ENCODE results near the gene DNAH5. TPM values are rescaled to one million over a fixed set of nuclear protein-coding genes. Genes with fewer than 3 reads are reported as not detected.

DNAH5 gene
- total and polyA plus RNA-seq, 10 donors: 0.02 to 1.5 (median 0.21) TPM

- H3K4me3 ChIP-seq: no peak overlapping the region
- intact Hi-C loops (cut with DNase I; ENCODE audit: low total_unique reads): no loop called here
- H3K9me3 ChIP-seq: peaks cover 0 to 8% (median 0%) of the 10 kb centered on the region in 8 donors
- no peaks in the 10 kb centered on the region for H3K27me3 ChIP-seq (replicated peaks in 1 of 7)
- no peak overlapping the region for H3K27ac ChIP-seq
- H3K4me1 ChIP-seq: no peaks in the 10 kb centered on the region
- no peak for DNase-seq
- WGBS, 5 donors: 83 to 91% (median 88%) methylated on average over 1 of the region's 1 CpG
- no peaks in the 10 kb centered on the region for H3K36me3 ChIP-seq
- TF ChIP-seq POLR2A (IDR thresholded peaks at IDR 0.05): no peak
- TF ChIP-seq POLR2AphosphoS5 (IDR thresholded peaks at IDR 0.05): no peak
- no peak for TF ChIP-seq CTCF (IDR thresholded peaks at IDR 0.05 in 8 of 11, conservative IDR thresholded peaks at IDR 0.05 in 3 of 11)
These were observed 300.8 kb downstream of the DNAH5 start for GRCh38 chr5:13643734-13644133.

- Histone ChIP-seq H3K9me3 (peaks cover 0 to 12% (median under 1%) of the 10 kb centered on the region in 8 donors), H3K27ac (no peak overlapping the region), H3K4me3 (no peak overlapping the region), H3K4me1 (no peaks in the 10 kb centered on the region), H3K36me3 (no peaks in the 10 kb centered on the region), H3K27me3 (replicated peaks in 1 of 7) (no peaks in the 10 kb centered on the region)
- intact Hi-C loops (cut with DNase I; ENCODE audit: low total_unique reads): no loop called here
- 80 to 84% (median 82%) methylated on average over 2 of the region's 2 CpGs for WGBS, 5 donors
- no peak for DNase-seq
- TF ChIP-seq POLR2AphosphoS5 (IDR thresholded peaks at IDR 0.05) (no peak), CTCF (IDR thresholded peaks at IDR 0.05 in 8 of 11, conservative IDR thresholded peaks at IDR 0.05 in 3 of 11) (no peak), POLR2A (IDR thresholded peaks at IDR 0.05) (no peak)
These were observed 301.3 kb downstream of the DNAH5 start for GRCh38 chr5:13643196-13643595.

Other genes starting within 250 kb of the DNAH5 start
- gene TRIO, start 198.7 kb upstream of the DNAH5 start, total RNA-seq: 100 to 1,000 TPM; 139 to 280 (median 214) TPM
- gene TRIO, start 198.7 kb upstream of the DNAH5 start, polyA plus RNA-seq: 10 to 100 TPM; 21.5 to 63.1 (median 55.2) TPM